Gastrocnemius medialis (tissue), 4 donors: ENCODE results near the gene MAPK13.

ENCODE experiments used
- POLR2A ChIP-seq, 2 donors: fragments of 450-650 bp; IDR thresholded peaks; one replicate each; pipeline ENCODE4 v1.6.1; 2017; ENCODE audit warnings: antibody characterized with exemption in 2 of 2, mild to moderate bottlenecking in 2 of 2, moderate library complexity in 2 of 2
- TF ChIP-seq, protein P1 (sequence below), 5 experiments: fragments of 450-650 bp in 3 of 5; fragments of 200-600 bp in 2 of 5; sonication (generic) in 2 of 5; IDR thresholded peaks in 4 of 5; conservative IDR thresholded peaks in 1 of 5; 1 replicate in 4 of 5; 2 replicates in 1 of 5; pipeline ENCODE4 v1.5.1; 2016 to 2019; ENCODE audit warnings: antibody characterized with exemption in 5 of 5, mild to moderate bottlenecking in 3 of 5, moderate library complexity in 3 of 5

DNA sequence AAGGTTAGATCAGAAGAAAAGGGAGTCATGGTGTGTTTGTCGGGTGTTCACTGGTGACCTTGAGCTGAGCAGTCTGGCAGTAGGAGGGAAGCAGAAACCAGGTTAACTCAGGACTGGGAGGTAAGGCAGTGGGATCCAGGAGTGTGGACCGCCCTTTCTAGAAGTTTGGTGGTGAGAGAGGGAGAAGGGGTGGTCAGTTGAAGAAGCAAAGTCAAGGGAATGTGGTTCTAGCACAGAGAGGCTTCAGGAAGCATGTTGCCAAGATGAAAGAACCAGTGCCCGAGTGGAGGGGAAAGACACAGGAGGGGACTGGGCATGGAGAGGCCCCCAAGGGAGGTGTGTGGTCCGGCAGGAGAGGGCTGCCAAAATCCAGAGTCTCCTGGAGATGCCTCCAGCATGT, 3.6 kb downstream of the MAPK13 start:
- TF ChIP-seq, protein P1, sequence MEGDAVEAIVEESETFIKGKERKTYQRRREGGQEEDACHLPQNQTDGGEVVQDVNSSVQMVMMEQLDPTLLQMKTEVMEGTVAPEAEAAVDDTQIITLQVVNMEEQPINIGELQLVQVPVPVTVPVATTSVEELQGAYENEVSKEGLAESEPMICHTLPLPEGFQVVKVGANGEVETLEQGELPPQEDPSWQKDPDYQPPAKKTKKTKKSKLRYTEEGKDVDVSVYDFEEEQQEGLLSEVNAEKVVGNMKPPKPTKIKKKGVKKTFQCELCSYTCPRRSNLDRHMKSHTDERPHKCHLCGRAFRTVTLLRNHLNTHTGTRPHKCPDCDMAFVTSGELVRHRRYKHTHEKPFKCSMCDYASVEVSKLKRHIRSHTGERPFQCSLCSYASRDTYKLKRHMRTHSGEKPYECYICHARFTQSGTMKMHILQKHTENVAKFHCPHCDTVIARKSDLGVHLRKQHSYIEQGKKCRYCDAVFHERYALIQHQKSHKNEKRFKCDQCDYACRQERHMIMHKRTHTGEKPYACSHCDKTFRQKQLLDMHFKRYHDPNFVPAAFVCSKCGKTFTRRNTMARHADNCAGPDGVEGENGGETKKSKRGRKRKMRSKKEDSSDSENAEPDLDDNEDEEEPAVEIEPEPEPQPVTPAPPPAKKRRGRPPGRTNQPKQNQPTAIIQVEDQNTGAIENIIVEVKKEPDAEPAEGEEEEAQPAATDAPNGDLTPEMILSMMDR (IDR thresholded peaks at IDR 0.05 in 4 of 5, conservative IDR thresholded peaks at IDR 0.05 in 1 of 5) = no peak
- TF ChIP-seq POLR2A (IDR thresholded peaks at IDR 0.05) = no peak
